HCT116 (cell line): ENCODE data around the gene ARHGAP31. TPM values are rescaled to one million over a fixed set of nuclear protein-coding genes. Genes with fewer than 3 reads are reported as not detected.

ENCODE experiments used
- ATAC-seq: fragments of 200-7000 bp; cut with Tn5 transposase; 2 replicates; pipeline ENCODE4 v1.9.1; 2020; ENCODE audit warnings: mild to moderate bottlenecking, moderate library complexity
- BruUV-seq: library from RNA; stranded (reverse); fragments of 400-500 nt; replicated peaks from 2 replicates; lab custom pipeline; 2021; lab: Mats Ljungman, UMichigan
- CTCF ChIA-PET: fragments of 300-600 bp; sonication (Branson Sonifier 250); formaldehyde crosslinking; loops from one replicate; lab custom pipeline; 2021; ENCODE audit warnings: antibody characterized with exemption; lab: Charles Lee
- POLR2A ChIA-PET: fragments of 300-600, 350-600 bp; sonication (Branson Sonifier 250); formaldehyde crosslinking; loops from one replicate; lab custom pipeline; 2021; ENCODE audit warnings: antibody characterized with exemption; lab: Charles Lee
- RAD21 ChIA-PET, 2 experiments: fragments of 300-600 bp; sonication (Branson Sonifier 250); formaldehyde crosslinking; loops; one replicate each; lab custom pipeline; 2023; ENCODE audit warnings: low total read pairs in 2 of 2; ENCODE audit not compliant: uncharacterized antibody in 2 of 2, unreplicated experiment in 2 of 2, low non-redundant PET in 1 of 2; lab: Charles Lee
- DNase-seq: peaks from one replicate; pipeline ENCODE4 v3.0.0-alpha.2; 2010; ENCODE audit warnings: low read depth, low spot score
- H2AFZ ChIP-seq: fragments of 200-600 bp; shearing (Covaris generic), sonication (generic); 2 replicates; pipeline ENCODE4 v1.6.1; 2017; ENCODE audit warnings: low read depth, mixed run types, mixed read lengths, antibody characterized with exemption, low read length; ENCODE audit not compliant: poor library complexity, severe bottlenecking
- H3K27ac ChIP-seq: 2 replicates; pipeline ENCODE4 v1.5.1; 2012; ENCODE audit warnings: low read depth, low read length
- H3K27me3 ChIP-seq: fragments of 200-600 bp; sonication (generic); 2 replicates; pipeline ENCODE4 v1.6.1; 2016; ENCODE audit warnings: mixed run types, low read length, mixed read lengths; ENCODE audit not compliant: insufficient read depth
- H3K36me3 ChIP-seq, 2 experiments: fragments of 200-500 bp in 1 of 2; fragments of 200-600 bp in 1 of 2; sonication (Bioruptor generic) in 1 of 2; sonication (generic) in 1 of 2; 2 replicates each; pipeline versions ENCODE4 v1.5.1 to v1.6.1; 2014 to 2016; ENCODE audit warnings: low read length in 2 of 2, inconsistent platforms in 1 of 2, mixed read lengths in 1 of 2, mixed run types in 1 of 2; ENCODE audit not compliant: insufficient read depth in 2 of 2, control insufficient read depth in 1 of 2
- H3K4me1 ChIP-seq, 2 experiments: fragments of 200-600 bp in 1 of 2; sonication (generic) in 1 of 2; 2 replicates each; pipeline versions ENCODE4 v1.5.1 to v1.6.1; 2012 to 2017; ENCODE audit warnings: low read length in 2 of 2, inconsistent platforms in 1 of 2, mild to moderate bottlenecking in 1 of 2, mixed read lengths in 1 of 2, mixed run types in 1 of 2, moderate library complexity in 1 of 2; ENCODE audit not compliant: insufficient read depth in 2 of 2, control insufficient read depth in 1 of 2
- H3K4me2 ChIP-seq: fragments of 200-600 bp; sonication (generic); 2 replicates; pipeline ENCODE4 v1.6.1; 2017; ENCODE audit warnings: mixed run types, low read length, mixed read lengths
- H3K4me3 ChIP-seq, 2 experiments: fragments of 200-600 bp in 1 of 2; sonication (generic) in 1 of 2; replicated peaks in 1 of 2; 2 replicates each; pipeline ENCODE4 v1.5.1; 2011 to 2016; ENCODE audit warnings: low read length in 2 of 2, control low read depth in 1 of 2, low read depth in 1 of 2, mild to moderate bottlenecking in 1 of 2, mixed read lengths in 1 of 2, mixed run types in 1 of 2
- H3K79me2 ChIP-seq: fragments of 200-600 bp; sonication (generic); 2 replicates; pipeline ENCODE4 v1.6.1; 2017; ENCODE audit warnings: mild to moderate bottlenecking, mixed run types, low read length, moderate library complexity, mixed read lengths; ENCODE audit not compliant: insufficient read depth
- H3K9ac ChIP-seq: fragments of 200-600 bp; sonication (generic); 2 replicates; pipeline ENCODE4 v1.6.1; 2016; ENCODE audit warnings: low read length, mixed read lengths
- H3K9me2 ChIP-seq: fragments of 200-600 bp; sonication (generic), shearing (Covaris generic); 2 replicates; pipeline ENCODE4 v1.6.1; 2017; ENCODE audit warnings: mixed run types, mild to moderate bottlenecking, moderate library complexity; ENCODE audit not compliant: insufficient read depth
- H3K9me3 ChIP-seq, 2 experiments: fragments of 200-500 bp in 1 of 2; fragments of 200-600 bp in 1 of 2; sonication (Bioruptor generic) in 1 of 2; sonication (generic) in 1 of 2; 2 replicates each; pipeline ENCODE4 v1.6.1; 2014 to 2017; ENCODE audit warnings: low read length in 2 of 2, mixed read lengths in 2 of 2, inconsistent platforms in 1 of 2, low read depth in 1 of 2, mild to moderate bottlenecking in 1 of 2, mixed run types in 1 of 2, moderate library complexity in 1 of 2; ENCODE audit not compliant: control insufficient read depth in 1 of 2, insufficient read depth in 1 of 2
- H4K20me1 ChIP-seq: fragments of 200-600 bp; sonication (generic), shearing (Covaris generic); 2 replicates; pipeline ENCODE4 v1.6.1; 2017; ENCODE audit warnings: mixed run types, mild to moderate bottlenecking, moderate library complexity; ENCODE audit not compliant: insufficient read depth
- CBX3 ChIP-seq: IDR thresholded peaks from 2 replicates; pipeline ENCODE4 v1.6.1; 2012; ENCODE audit warnings: low read depth
- CEBPB ChIP-seq: IDR thresholded peaks from 2 replicates; pipeline ENCODE4 v1.6.1; 2012; ENCODE audit warnings: low read depth
- EGR1 ChIP-seq: IDR thresholded peaks from 2 replicates; pipeline ENCODE4 v1.6.1; 2012; ENCODE audit warnings: low read depth
- ELF1 ChIP-seq: IDR thresholded peaks from 2 replicates; pipeline ENCODE4 v1.6.1; 2012; ENCODE audit warnings: low read depth, borderline replicate concordance
- FOSL1 ChIP-seq: IDR thresholded peaks from 2 replicates; pipeline ENCODE4 v1.6.1; 2012; ENCODE audit warnings: low read depth
- POLR2A ChIP-seq: IDR thresholded peaks from 2 replicates; pipeline ENCODE4 v1.7.0; 2011; ENCODE audit warnings: borderline replicate concordance; ENCODE audit not compliant: insufficient read depth, insufficient read length; ENCODE audit errors: extremely low read depth
- SIN3A ChIP-seq: IDR thresholded peaks from 2 replicates; pipeline ENCODE4 v1.6.1; 2012; ENCODE audit warnings: low read depth
- SP1 ChIP-seq: IDR thresholded peaks from 2 replicates; pipeline ENCODE4 v1.6.1; 2012; ENCODE audit warnings: low read depth
- SRF ChIP-seq: IDR thresholded peaks from 2 replicates; pipeline ENCODE4 v1.6.1; 2012; ENCODE audit warnings: low read depth
- TCF7L2 ChIP-seq: IDR thresholded peaks from 2 replicates; pipeline ENCODE4 v1.7.0; 2011; ENCODE audit warnings: borderline replicate concordance, inconsistent platforms; ENCODE audit not compliant: insufficient read depth, insufficient read length; ENCODE audit errors: extremely low read depth
- ZNF274 ChIP-seq: fragments of 200-500 bp; sonication (Bioruptor generic); IDR thresholded peaks from 2 replicates; pipeline ENCODE4 v1.6.1; 2014; ENCODE audit warnings: mild to moderate bottlenecking, low read depth, low read length, inconsistent platforms
- intact Hi-C: fragments of 100-400 bp; cut with micrococcal nuclease; formaldehyde crosslinking; loops from 2 replicates; pipeline ENCODE4 v1.10.0; 2022
- total RNA-seq: library from RNA; stranded (reverse); gene quantifications from one replicate; pipeline ENCODE4 v1.2.1, GENCODE V29; 2021; ENCODE audit not compliant: unreplicated experiment
- TF ChIP-seq, protein P1 (sequence below): IDR thresholded peaks from 2 replicates; pipeline ENCODE4 v1.6.1; 2012

The ARHGAP31 gene
- total RNA-seq, 1 experiment from 2014 or later: 0.93 TPM

DNA sequence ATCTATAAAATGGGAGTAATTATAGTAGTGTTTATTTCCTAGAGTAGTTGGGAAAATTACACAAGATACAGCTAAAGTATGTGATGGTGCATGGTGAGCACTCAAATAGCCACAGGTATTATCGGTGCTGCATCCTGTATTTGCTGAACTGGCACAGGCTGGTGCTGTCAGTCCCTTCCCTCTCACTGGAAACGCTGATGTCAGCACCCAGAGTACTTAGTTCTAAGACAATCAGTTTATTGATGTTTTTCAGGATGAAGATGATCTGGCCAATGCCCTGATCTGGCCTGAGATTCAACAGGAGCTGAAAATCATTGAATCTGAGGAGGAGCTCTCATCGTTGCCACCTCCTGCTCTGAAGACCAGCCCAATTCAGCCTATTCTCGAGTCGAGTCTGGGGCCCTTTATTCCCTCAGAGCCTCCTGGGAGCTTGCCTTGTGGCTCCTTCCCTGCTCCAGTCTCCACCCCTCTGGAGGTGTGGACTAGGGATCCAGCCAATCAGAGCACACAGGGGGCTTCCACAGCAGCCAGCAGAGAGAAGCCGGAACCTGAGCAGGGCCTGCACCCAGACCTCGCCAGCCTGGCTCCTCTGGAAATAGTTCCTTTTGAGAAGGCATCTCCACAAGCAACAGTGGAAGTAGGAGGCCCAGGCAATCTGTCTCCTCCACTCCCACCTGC is 119.6 kb downstream of the ARHGAP31 start:
- ChIA-PET POLR2A (no interaction called here), CTCF (no interaction called here), RAD21 (no interaction called here)
- Histone ChIP-seq H3K27me3 (no peaks in the 10 kb centered on the region), H3K9me2 (no peaks in the 10 kb centered on the region), H3K79me2 (no peaks in the 10 kb centered on the region), H4K20me1 (no peaks in the 10 kb centered on the region), H2AFZ (no peak overlapping the region), H3K9me3 (no peaks in the 10 kb centered on the region), H3K4me3 (no peak overlapping the region), H3K4me1 (no peaks in the 10 kb centered on the region), H3K9ac (no peak overlapping the region), H3K27ac (no peak overlapping the region), H3K36me3 (no peaks in the 10 kb centered on the region), H3K4me2 (no peak overlapping the region)
- DNase-seq (no peak), ATAC-seq (no peak)
- BruUV-seq: no TSS peak
- TF ChIP-seq EGR1: no peak
- no peak for TF ChIP-seq ZNF274
- no peak for TF ChIP-seq ELF1
- TF ChIP-seq, protein P1, sequence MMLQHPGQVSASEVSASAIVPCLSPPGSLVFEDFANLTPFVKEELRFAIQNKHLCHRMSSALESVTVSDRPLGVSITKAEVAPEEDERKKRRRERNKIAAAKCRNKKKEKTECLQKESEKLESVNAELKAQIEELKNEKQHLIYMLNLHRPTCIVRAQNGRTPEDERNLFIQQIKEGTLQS: no peak
- TF ChIP-seq TCF7L2: no peak
- TF ChIP-seq CBX3: no peak
- TF ChIP-seq SIN3A: no peak
- TF ChIP-seq POLR2A: no peak
- no peak for TF ChIP-seq CEBPB
- TF ChIP-seq SP1: no peak
- TF ChIP-seq SRF: no peak
- TF ChIP-seq FOSL1: no peak
- intact Hi-C loops: no loop called here

DNA sequence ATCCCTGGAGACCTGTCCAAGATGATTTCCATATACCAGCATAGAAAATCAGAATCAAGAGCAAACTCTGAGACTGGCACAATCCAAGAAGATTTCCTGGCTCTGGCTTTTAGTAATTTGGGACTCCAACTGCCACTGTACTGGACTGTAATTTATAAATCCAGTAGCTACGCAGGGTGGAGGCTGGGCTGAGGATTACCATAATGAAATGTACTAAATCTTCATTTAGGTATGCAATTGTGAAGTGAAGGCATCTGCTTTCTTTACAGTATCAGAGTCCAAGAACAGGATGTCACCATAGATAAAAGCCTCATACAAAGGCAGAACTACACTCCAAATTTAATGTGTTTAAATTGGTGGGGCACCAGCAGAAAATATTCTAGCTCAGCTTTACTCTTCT is 122.7 kb downstream of the ARHGAP31 start:
- H3K4me2 ChIP-seq: no peak overlapping the region
- no peak overlapping the region for H2AFZ ChIP-seq
- DNase-seq (no peak), ATAC-seq (no peak)
- ChIA-PET CTCF (no interaction called here), RAD21 (no interaction called here), POLR2A (no interaction called here)
- H3K9me2 ChIP-seq: no peaks in the 10 kb centered on the region
- no TSS peak for BruUV-seq
- H3K27ac ChIP-seq: no peak overlapping the region
- no peak overlapping the region for H3K4me3 ChIP-seq
- intact Hi-C loops: no loop called here
- H4K20me1 ChIP-seq: no peaks in the 10 kb centered on the region
- no peak for TF ChIP-seq EGR1
- H3K9ac ChIP-seq: no peak overlapping the region
- no peaks in the 10 kb centered on the region for H3K9me3 ChIP-seq
- H3K27me3 ChIP-seq: no peaks in the 10 kb centered on the region
- no peaks in the 10 kb centered on the region for H3K4me1 ChIP-seq
- no peaks in the 10 kb centered on the region for H3K36me3 ChIP-seq
- H3K79me2 ChIP-seq: no peaks in the 10 kb centered on the region
